ACHN (cell line): ENCODE results near the gene OR5H6.
"Not testable (repeated sequence)": the region's sequence is repeated elsewhere in the genome, so short reads cannot be mapped to it uniquely, and the experiment has no call there.

Experiments used
- DNase-seq: peaks from one replicate; pipeline ENCODE4 v3.0.0-alpha.2; 2015
- in situ Hi-C: cut with HindIII; loops from 2 replicates; pipeline ENCODE4 v1.10.0; 2017; ENCODE audit warnings: low sequenced_read_pairs, low pct_ligation_motif_present, low pct_unique_long_range_greater_than_20kb

OR5H6 gene

GRCh38 chr3:98263944-98264343 lies at the start of gene OR5H6:
Gene OR5H6 (plus strand): TSS chr3:98264244. CDS start chr3:98264333, 89 bp downstream.
- no peak for DNase-seq
- in situ Hi-C loops, result no loop called here

- no peak for DNase-seq
- in situ Hi-C loops, result no loop called here
These were observed 49.0 kb upstream of the OR5H6 start for GRCh38 chr3:98215051-98215450.

- in situ Hi-C loops, result no loop called here
- DNase-seq, result peak; percentile 22
These were observed 40.0 kb upstream of the OR5H6 start for GRCh38 chr3:98223907-98224672.

GRCh38 chr3:98232489-98232888 lies 31.6 kb upstream of the OR5H6 start:
- DNase-seq, result no peak
- in situ Hi-C loops, result no loop called here

- in situ Hi-C loops, result no loop called here
- DNase-seq, result no peak
These were observed 30.6 kb upstream of the OR5H6 start for GRCh38 chr3:98233468-98233867.

GRCh38 chr3:98240131-98240530 lies 23.9 kb upstream of the OR5H6 start:
- DNase-seq, result no peak

GRCh38 chr3:98242155-98242554 lies 21.9 kb upstream of the OR5H6 start:
- DNase-seq, result no peak
- in situ Hi-C loops, result no loop called here

More at GRCh38 chr3:98240131-98240530, 23.9 kb upstream of the OR5H6 start:
- in situ Hi-C loops, result no loop called here

- in situ Hi-C loops, result no loop called here
- DNase-seq, result no peak
These were observed 20.2 kb upstream of the OR5H6 start for GRCh38 chr3:98243843-98244242.

- in situ Hi-C loops, result no loop called here
These were observed 17.9 kb upstream of the OR5H6 start for GRCh38 chr3:98246142-98246541.

GRCh38 chr3:98256026-98256425 lies 8.0 kb upstream of the OR5H6 start:
- DNase-seq, in situ Hi-C loops: not testable (repeated sequence)

More at GRCh38 chr3:98246142-98246541, 17.9 kb upstream of the OR5H6 start:
- DNase-seq, result no peak

GRCh38 chr3:98259707-98260106 lies 4.3 kb upstream of the OR5H6 start:
- in situ Hi-C loops, result no loop called here
- DNase-seq, result peak; percentile 28

GRCh38 chr3:98262046-98262445 lies 2.0 kb upstream of the OR5H6 start:
- in situ Hi-C loops, result no loop called here
- no peak for DNase-seq

- in situ Hi-C loops, result no loop called here
These were observed 5.8 kb downstream of the OR5H6 start for GRCh38 chr3:98269846-98270245.

GRCh38 chr3:98272126-98272525 lies 8.1 kb downstream of the OR5H6 start:
- in situ Hi-C loops, result no loop called here
- DNase-seq, result no peak

More at GRCh38 chr3:98269846-98270245, 5.8 kb downstream of the OR5H6 start:
- DNase-seq, result no peak

- in situ Hi-C loops, result no loop called here
- no peak for DNase-seq
These were observed 10.9 kb downstream of the OR5H6 start for GRCh38 chr3:98274914-98275313.

GRCh38 chr3:98282205-98282604 lies 18.2 kb downstream of the OR5H6 start, which contains the start of gene OR5H2:
Gene OR5H2 (plus strand): TSS chr3:98282505. CDS start chr3:98282903, 398 bp downstream.
- no peak for DNase-seq
- in situ Hi-C loops, result no loop called here

GRCh38 chr3:98290916-98291315 lies 26.9 kb downstream of the OR5H6 start:
- in situ Hi-C loops, result no loop called here
- no peak for DNase-seq

GRCh38 chr3:98291332-98291957 lies 27.4 kb downstream of the OR5H6 start:
- no peak for DNase-seq
- in situ Hi-C loops, result no loop called here
